HL-60 (cell line): Measurements from ENCODE around the gene DES.
A peak's percentile ranks its signal among the peaks of the same experiment; 100 is the strongest.

ENCODE experiments used
- CTCF ChIP-seq: IDR thresholded peaks from one replicate; pipeline ENCODE4 v1.5.1; 2011; ENCODE audit warnings: low read length, control low read depth, inconsistent platforms; ENCODE audit not compliant: insufficient read depth
- SPI1 ChIP-seq: IDR thresholded peaks from 2 replicates; pipeline ENCODE4 v1.6.1; 2012; ENCODE audit warnings: low read depth, mild to moderate bottlenecking, borderline replicate concordance

- TF ChIP-seq CTCF: peak; percentile 69
- TF ChIP-seq SPI1: no peak
Measured at GRCh38 chr2:219475697-219476651, 57.8 kb downstream of the DES start.
